GM21526 (cell line): ENCODE results near the gene PARD6A.
A peak's percentile ranks its signal among the peaks of the same experiment; 100 is the strongest.

Source experiments
- ATAC-seq: cut with Tn5 transposase; IDR thresholded peaks from one replicate; pipeline ENCODE4 v1.9.1; 2021; ENCODE audit warnings: moderate library complexity; ENCODE audit not compliant: unreplicated experiment, low FRiP score

Gene PARD6A

DNA sequence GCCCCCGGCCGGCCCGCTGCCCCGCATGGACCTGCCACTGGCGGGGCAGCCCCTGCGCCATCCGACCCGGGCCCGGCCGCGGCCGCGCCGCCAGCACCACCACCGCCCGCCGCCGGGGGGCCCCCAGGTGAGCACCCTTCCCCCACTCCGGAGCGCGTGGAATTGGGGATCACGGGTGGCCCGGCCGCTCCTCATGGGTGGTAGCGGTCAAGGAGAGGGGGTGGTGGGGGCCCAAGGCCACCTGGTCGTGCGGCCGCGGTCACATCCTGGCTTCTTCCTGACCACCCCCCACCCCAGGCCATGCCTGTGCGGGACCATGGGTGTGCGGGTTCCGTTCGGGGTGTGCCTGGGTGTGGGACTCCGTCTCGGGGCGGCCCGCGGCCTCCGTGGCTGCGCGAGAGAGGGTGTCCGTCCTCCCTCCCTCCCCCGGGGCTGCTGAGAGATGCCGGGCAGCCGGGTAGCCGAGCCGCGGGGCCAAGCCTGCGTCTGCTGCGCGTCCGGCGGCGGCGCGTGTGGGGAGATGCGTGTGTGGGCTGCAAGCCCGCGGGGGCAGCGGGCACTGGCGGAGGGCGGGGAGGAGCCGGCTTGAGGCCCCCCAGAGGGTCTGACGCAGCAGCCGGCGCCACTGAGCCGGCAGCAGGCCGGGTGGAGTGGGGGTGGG, 7.5 kb upstream of the PARD6A start:
- no peak for ATAC-seq

- ATAC-seq: no peak
Observed at GRCh38 chr16:67653789-67654402, 6.9 kb upstream of the PARD6A start.

DNA sequence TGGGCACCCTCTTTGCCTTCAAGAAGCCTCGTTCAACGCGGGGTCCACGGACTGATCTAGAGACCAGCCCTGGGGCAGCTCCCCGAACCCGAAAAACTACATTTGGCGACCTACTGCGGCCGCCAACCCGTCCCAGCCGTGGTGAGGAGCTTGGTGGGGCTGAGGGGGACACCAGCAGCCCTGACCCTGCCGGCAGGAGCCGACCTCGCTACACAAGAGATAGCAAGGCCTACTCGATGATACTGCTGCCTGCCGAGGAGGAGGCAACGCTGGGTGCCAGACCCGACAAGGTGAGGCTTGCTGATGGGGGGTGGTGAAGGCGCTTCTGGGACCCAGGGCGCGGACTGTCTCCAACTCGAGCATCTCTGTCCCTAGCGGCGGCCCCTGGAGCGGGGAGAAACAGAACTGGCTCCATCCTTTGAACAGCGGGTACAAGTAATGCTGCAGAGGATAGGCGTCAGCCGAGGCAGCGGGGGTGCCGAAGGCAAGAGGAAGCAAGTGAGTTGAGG, 6.3 kb upstream of the PARD6A start:
- ATAC-seq: no peak

GRCh38 chr16:67655363-67655762, 5.4 kb upstream of the PARD6A start:
- no peak for ATAC-seq

GRCh38 chr16:67656344-67657016, 4.3 kb upstream of the PARD6A start:
- no peak for ATAC-seq

- ATAC-seq: no peak
Observed at GRCh38 chr16:67657017-67657608, 3.6 kb upstream of the PARD6A start.

GRCh38 chr16:67657751-67658518, 2.8 kb upstream of the PARD6A start:
- no peak for ATAC-seq

DNA sequence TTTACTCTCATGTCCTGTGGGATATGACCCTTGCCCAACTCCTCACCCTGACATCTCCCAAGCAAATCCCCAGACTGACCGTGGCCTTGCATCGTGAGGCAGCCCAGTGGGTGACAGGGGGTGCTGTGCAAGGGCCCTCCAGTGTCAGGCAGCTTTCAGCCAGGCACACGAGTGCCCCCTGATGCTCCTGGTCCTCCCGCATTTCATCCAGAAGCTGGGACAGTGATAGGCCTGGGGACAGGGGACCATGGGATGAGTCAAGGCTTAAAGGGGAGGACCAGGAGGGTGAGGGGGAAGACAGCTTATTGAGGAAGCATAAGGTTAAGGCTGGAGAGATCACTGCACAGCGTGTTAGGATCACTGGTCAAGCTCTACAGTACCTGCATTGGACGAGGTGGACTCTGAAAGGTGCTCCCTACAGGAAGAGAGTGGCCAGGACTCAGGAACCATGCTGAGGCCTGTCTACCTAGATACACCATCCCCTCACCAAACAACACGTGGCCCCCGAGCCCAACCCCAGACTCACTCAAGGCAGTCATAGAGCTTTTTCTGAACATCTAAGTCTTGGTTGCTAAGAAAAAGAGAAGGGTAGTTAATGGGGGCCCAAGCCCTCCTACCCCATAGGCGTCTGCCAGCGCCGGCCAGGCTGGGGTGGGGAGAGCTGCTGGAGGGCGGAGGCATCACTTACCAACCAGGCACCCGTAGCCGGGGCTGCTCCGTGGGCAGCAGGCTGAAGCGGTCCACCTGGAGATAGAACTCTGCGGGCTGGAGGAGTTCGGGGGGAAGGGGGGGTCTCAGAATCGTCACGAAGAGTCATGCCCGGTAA, 1.7 kb upstream of the PARD6A start:
- ATAC-seq: no peak

DNA sequence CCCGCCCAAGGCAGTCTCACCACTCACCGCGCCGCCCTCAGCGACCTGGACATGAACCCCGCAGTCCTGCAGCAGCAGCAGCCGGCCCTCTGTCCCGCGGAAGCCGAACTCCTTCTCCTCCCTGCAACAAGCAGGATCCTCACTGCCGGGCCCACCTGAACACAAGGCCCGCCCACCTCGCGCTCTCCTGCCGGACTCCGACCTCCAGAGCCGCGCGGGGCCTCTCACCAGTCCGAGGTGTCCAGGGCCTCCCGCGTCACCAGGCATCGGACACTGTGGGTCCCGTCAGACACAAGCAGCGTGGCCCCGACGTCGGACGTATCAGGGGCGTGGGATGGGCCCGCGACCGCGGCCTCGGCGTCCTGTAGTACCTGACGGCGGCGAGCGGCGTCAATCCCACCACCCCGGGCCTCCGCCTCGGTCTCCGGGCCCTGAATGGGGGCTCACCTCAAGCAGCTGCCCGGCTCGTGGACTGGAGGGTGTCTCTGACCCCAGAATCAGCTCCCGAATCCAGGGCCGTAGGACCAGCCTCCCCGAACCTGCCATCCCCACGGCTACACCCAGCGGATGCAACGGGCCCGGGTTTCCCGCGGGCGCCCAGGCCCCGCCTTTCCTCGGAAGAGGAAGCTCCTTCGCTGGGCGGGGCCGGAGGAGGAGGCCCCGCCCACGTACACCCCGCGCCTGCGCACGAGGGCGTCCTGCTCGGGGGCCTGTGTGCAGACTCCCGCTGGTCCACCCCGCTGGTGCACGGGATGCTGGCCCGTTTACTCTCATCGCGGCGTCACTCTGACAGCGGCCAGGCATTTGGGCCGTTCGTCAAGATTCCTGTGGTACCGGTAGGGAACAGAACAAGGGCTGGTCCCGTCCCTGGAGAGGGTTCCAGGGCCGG, 841 bp upstream of the PARD6A start, which contains the start of gene ACD:
ACD (minus strand) TSS at position 586 of the 889 bp plus-strand sequence; CDS start at position 546, 40 bp downstream.
- peak; percentile 50 for ATAC-seq

- ATAC-seq: no peak
Observed at GRCh38 chr16:67661101-67661761, 471 bp downstream of the PARD6A start.

DNA sequence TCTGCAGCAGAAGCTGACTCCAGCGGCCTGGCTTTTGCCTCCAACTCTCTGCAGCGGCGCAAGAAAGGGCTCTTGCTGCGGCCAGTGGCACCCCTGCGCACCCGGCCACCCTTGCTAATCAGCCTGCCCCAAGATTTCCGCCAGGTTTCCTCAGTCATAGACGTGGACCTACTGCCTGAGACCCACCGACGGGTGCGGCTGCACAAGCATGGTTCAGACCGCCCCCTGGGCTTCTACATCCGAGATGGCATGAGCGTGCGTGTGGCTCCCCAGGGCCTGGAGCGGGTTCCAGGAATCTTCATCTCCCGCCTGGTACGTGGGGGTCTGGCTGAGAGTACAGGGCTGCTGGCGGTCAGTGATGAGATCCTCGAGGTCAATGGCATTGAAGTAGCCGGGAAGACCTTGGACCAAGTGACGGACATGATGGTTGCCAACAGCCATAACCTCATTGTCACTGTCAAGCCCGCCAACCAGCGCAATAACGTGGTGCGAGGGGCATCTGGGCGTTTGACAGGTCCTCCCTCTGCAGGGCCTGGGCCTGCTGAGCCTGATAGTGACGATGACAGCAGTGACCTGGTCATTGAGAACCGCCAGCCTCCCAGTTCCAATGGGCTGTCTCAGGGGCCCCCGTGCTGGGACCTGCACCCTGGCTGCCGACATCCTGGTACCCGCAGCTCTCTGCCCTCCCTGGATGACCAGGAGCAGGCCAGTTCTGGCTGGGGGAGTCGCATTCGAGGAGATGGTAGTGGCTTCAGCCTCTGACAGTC, 1.3 kb downstream of the PARD6A start:
- ATAC-seq: no peak

DNA sequence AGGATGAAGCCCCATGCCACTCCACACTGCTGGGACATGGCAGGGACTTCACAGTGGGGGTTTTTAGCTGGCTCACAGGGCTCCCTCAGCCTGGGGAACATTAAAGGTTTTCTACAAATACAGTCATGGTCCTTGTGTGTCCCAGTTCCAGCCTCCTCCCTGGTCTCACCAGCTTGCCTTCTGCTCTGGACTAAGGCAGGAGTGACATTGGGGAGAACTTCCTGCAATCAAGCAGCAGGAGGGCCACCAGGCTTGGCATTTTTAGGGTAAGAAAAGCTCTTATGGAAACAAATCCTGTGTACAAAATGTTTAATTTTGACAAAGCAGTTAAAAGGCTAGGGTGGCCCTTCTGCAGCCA, 1.9 kb downstream of the PARD6A start:
- ATAC-seq: no peak

DNA sequence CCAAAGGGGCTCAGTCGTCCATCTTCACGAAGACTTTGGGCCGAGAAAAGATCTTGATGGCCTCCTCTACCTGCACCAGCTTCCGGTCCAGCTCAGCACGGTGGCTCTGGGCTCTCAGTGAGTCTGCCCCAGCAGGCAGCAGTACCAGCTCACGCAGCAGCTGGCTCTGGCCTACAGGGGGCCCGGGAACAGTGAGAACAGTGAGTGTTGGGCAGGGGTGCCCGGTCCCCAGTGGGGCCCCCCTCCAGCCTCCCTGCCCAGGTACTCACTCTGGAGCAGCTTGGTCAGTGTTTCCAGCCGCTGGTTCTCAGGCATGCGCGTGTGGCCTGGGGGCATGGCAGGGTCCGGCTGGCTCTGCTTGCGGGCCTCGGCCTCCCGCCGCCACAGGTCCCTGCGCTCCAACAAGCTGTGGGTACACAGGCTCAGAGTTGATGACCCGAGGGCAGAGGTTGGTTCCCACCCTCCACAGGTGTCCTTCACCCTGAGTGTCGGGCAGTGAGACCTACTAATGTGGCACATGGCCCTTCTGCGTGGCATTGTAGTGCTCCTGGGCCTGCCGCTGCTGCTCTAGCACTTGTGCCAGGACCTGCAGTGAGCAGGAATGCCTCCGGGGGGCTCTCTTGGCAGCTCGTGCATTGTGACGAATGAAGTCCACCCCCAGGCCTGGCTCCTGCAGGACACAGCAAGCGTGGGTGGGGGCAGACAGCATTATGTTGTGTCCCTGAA, 2.6 kb downstream of the PARD6A start:
- no peak for ATAC-seq

GRCh38 chr16:67663877-67664222, 3.1 kb downstream of the PARD6A start:
- ATAC-seq: no peak

- no peak for ATAC-seq
Observed at GRCh38 chr16:67664258-67664657, 3.5 kb downstream of the PARD6A start.

GRCh38 chr16:67664871-67665270, 4.1 kb downstream of the PARD6A start:
- no peak for ATAC-seq

DNA sequence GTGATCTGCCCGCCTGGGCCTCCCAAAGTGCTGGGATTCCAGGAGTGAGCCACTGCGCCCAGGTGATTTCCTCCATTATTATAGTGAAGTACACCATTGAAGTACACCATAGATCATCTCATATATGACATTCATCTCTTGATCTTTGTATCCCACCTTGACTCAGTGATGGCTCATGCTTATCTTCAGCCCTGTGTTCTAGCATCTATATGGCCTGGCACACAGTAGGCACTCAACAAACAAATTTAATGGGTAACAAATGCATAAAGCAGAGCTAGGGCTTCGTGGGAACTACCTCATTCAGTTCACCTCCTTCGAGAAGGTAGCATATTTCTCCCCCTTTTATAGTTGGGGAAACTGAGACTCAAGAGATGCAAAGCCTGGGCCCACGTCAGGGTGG, 4.8 kb downstream of the PARD6A start:
- no peak for ATAC-seq
